ENCODE measurements around the gene KCNK4. TPM values are rescaled to one million over a fixed set of nuclear protein-coding genes. Genes with fewer than 3 reads are reported as not detected.

The KCNK4 gene
- total and polyA plus RNA-seq, 2 donors (not counting 3 experiments of a cell fraction or from before 2014, with no cell fraction given) = 0.06 to 0.44 TPM

GRCh38 chr11:64251016-64251752 lies 39.9 kb upstream of the KCNK4 start, which contains the start of gene PLCB3:
TSS of gene PLCB3 (plus strand) at chr11:64251530. CDS start at chr11:64251650, 120 bp downstream.
- no peaks in the 10 kb centered on the region for H3K9me1 ChIP-seq (replicated peaks; ENCODE audit: control insufficient read depth, extremely low read depth, insufficient read depth, low read length)
- peaks cover 34% of the 10 kb centered on the region for H3K79me2 ChIP-seq (ENCODE audit: control insufficient read depth, insufficient read depth, low read length)
- H3K27me3 ChIP-seq (ENCODE audit: control insufficient read depth in 2 of 2, insufficient read depth in 2 of 2, low read length in 2 of 2) = no peaks in the 10 kb centered on the region
- H3K27ac ChIP-seq (ENCODE audit: insufficient read depth, low read depth, low read length) = peak within 1 kb of the TSS; percentile 49
- no peaks in the 10 kb centered on the region for H3K9me3 ChIP-seq (replicated peaks; ENCODE audit: control insufficient read depth, insufficient read depth, low read length)
- H3K4me1 ChIP-seq (ENCODE audit: control insufficient read depth, extremely low read depth, insufficient read depth, low read length) = peaks cover 30% of the 10 kb centered on the region
- POLR2A ChIA-PET = no interaction called here
- FAIRE-seq (peak; percentile 74), DNase-seq (ENCODE audit: low read depth, low spot score) (peak; percentile 40)
- peak within 1 kb of the TSS; percentile 81 for H2AFZ ChIP-seq (ENCODE audit: low read depth, low read length)
- TF ChIP-seq POLR2AphosphoS5 (IDR thresholded peaks at IDR 0.05; ENCODE audit: insufficient read depth, low read depth, low read length) = peak; percentile 87
- TF ChIP-seq, protein P1, sequence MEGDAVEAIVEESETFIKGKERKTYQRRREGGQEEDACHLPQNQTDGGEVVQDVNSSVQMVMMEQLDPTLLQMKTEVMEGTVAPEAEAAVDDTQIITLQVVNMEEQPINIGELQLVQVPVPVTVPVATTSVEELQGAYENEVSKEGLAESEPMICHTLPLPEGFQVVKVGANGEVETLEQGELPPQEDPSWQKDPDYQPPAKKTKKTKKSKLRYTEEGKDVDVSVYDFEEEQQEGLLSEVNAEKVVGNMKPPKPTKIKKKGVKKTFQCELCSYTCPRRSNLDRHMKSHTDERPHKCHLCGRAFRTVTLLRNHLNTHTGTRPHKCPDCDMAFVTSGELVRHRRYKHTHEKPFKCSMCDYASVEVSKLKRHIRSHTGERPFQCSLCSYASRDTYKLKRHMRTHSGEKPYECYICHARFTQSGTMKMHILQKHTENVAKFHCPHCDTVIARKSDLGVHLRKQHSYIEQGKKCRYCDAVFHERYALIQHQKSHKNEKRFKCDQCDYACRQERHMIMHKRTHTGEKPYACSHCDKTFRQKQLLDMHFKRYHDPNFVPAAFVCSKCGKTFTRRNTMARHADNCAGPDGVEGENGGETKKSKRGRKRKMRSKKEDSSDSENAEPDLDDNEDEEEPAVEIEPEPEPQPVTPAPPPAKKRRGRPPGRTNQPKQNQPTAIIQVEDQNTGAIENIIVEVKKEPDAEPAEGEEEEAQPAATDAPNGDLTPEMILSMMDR (IDR thresholded peaks at IDR 0.05; ENCODE audit: extremely low read depth in 1 of 2, insufficient read depth in 1 of 2, low read depth in 1 of 2, low read length in 2 of 2) = peak; percentile 64 to 82
- no peak for TF ChIP-seq FOS (IDR thresholded peaks at IDR 0.05; ENCODE audit: borderline replicate concordance, insufficient read depth, low read length)
- TF ChIP-seq POLR2A (IDR thresholded peaks at IDR 0.05; ENCODE audit: low read depth, low read length) = peak; percentile 79
- intact Hi-C loops (cut with micrococcal nuclease) (loop anchor here (1.0 kb wide), 4 partner anchors 12 to 50 kb away; partner anchors contain the start of gene GPR137), dilution Hi-C loops (cut with MboI; ENCODE audit: extremely low pct_ligation_motif_present, low sequenced_read_pairs) (no loop called here)
- H3K4me2 ChIP-seq (ENCODE audit: insufficient read depth, low read length) = peak within 1 kb of the TSS; percentile 86
- CTCF ChIA-PET = interaction anchor here (1.8 to 4.7 kb wide), 6 partner anchors 13 to 104 kb away, joined by 7 to 60 read pairs (median 28); partner anchors contain the start of genes CATSPERZ and FERMT3
- H3K9ac ChIP-seq (replicated peaks; ENCODE audit: extremely low read depth, insufficient read depth, low read length) = peak within 1 kb of the TSS; percentile 65
- no TSS peak for BruUV-seq (replicated peaks)
- H3K36me3 ChIP-seq (ENCODE audit: control insufficient read depth in 2 of 2, extremely low read depth in 1 of 2, insufficient read depth in 2 of 2, low read length in 2 of 2) = peaks cover 0 to 10% of the 10 kb centered on the region in 2 experiments
- H4K20me1 ChIP-seq (replicated peaks; ENCODE audit: control insufficient read depth, extremely low read depth, insufficient read depth, low read length) = no peaks in the 10 kb centered on the region
- H3K4me3 ChIP-seq (replicated peaks in 1 of 3; ENCODE audit: insufficient read depth in 1 of 3, low read depth in 1 of 3, low read length in 3 of 3) = peak within 1 kb of the TSS; percentile 80 to 93 (median 80)

All from endothelial cell of umbilical vein (primary cell).